Osteoblast (primary cell): ENCODE results near the gene BMPR1B. TPM values are rescaled to one million over a fixed set of nuclear protein-coding genes. Genes with fewer than 3 reads are reported as not detected.

ENCODE experiments used
- DNase-seq: peaks from one replicate; pipeline ENCODE4 v3.0.0; 2011; ENCODE audit warnings: low spot score, mixed read lengths; ENCODE audit not compliant: insufficient read length; ENCODE audit errors: missing footprints
- H2AFZ ChIP-seq: 2 replicates; pipeline ENCODE4 v1.6.0; 2011; ENCODE audit warnings: mild to moderate bottlenecking, low read length
- H3K27ac ChIP-seq: 2 replicates; pipeline ENCODE4 v1.5.1; 2011; ENCODE audit warnings: mild to moderate bottlenecking, low read depth, low read length, moderate library complexity
- H3K27me3 ChIP-seq: 2 replicates; pipeline ENCODE4 v1.6.0; 2012; ENCODE audit warnings: mild to moderate bottlenecking, control low read depth, inconsistent platforms, low read length, moderate library complexity; ENCODE audit not compliant: insufficient read depth
- H3K36me3 ChIP-seq: 2 replicates; pipeline ENCODE4 v1.5.1; 2011; ENCODE audit warnings: mild to moderate bottlenecking, low read length, control low read depth, moderate library complexity; ENCODE audit not compliant: insufficient read depth
- H3K4me1 ChIP-seq: 2 replicates; pipeline ENCODE4 v1.5.1; 2011; ENCODE audit warnings: mild to moderate bottlenecking, low read length, control low read depth, moderate library complexity; ENCODE audit not compliant: insufficient read depth
- H3K4me2 ChIP-seq: 2 replicates; pipeline ENCODE4 v1.6.0; 2011; ENCODE audit warnings: mild to moderate bottlenecking, low read length; ENCODE audit not compliant: insufficient read depth
- H3K4me3 ChIP-seq: fragments of 200-600 bp; sonication (generic); 3 replicates; pipeline ENCODE4 v1.5.1; 2012; ENCODE audit warnings: mild to moderate bottlenecking, low read length, inconsistent platforms; ENCODE audit not compliant: insufficient read depth
- H3K79me2 ChIP-seq: 2 replicates; pipeline ENCODE4 v1.6.0; 2012; ENCODE audit warnings: mild to moderate bottlenecking, low read length, control low read depth, inconsistent platforms; ENCODE audit not compliant: insufficient read depth
- H3K9me3 ChIP-seq: 2 replicates; pipeline ENCODE4 v1.5.1; 2011; ENCODE audit warnings: low read depth, low read length, control low read depth
- H4K20me1 ChIP-seq: 2 replicates; pipeline ENCODE4 v1.6.0; 2012; ENCODE audit warnings: mild to moderate bottlenecking, low read length, control low read depth; ENCODE audit not compliant: insufficient read depth
- CTCF ChIP-seq: IDR thresholded peaks from 2 replicates; pipeline ENCODE4 v1.5.1; 2011; ENCODE audit warnings: mild to moderate bottlenecking, low read depth, low read length, moderate library complexity; ENCODE audit errors: extremely low read depth
- total RNA-seq: library from RNA; depleted of rRNA; stranded (reverse); fragments of >200 nt; gene quantifications from 2 replicates; pipeline ENCODE4 v1.2.3, GENCODE V29; 2012

BMPR1B gene
- total RNA-seq, 1 donor, result 2.5 TPM

GRCh38 chr4:95017305-95018064 lies 259.7 kb downstream of the BMPR1B start:
- Histone ChIP-seq H3K4me1 (no peaks in the 10 kb centered on the region), H3K36me3 (no peaks in the 10 kb centered on the region), H4K20me1 (no peaks in the 10 kb centered on the region), H3K79me2 (no peaks in the 10 kb centered on the region), H2AFZ (no peak overlapping the region), H3K4me2 (no peak overlapping the region), H3K27me3 (no peaks in the 10 kb centered on the region), H3K27ac (no peak overlapping the region), H3K9me3 (no peaks in the 10 kb centered on the region), H3K4me3 (no peak overlapping the region)
- TF ChIP-seq CTCF, result no peak
- no peak for DNase-seq

- Histone ChIP-seq H3K4me3 (no peak overlapping the region), H3K27me3 (no peaks in the 10 kb centered on the region), H3K9me3 (no peaks in the 10 kb centered on the region), H3K27ac (no peak overlapping the region), H3K4me2 (no peak overlapping the region), H4K20me1 (no peaks in the 10 kb centered on the region), H3K36me3 (no peaks in the 10 kb centered on the region), H2AFZ (peak overlapping the region; percentile 13), H3K4me1 (no peaks in the 10 kb centered on the region), H3K79me2 (no peaks in the 10 kb centered on the region)
- no peak for TF ChIP-seq CTCF
- DNase-seq, result no peak
Measured at GRCh38 chr4:95018785-95019184, 261.0 kb downstream of the BMPR1B start.

GRCh38 chr4:95020521-95020920 lies 262.8 kb downstream of the BMPR1B start:
- Histone ChIP-seq H2AFZ (no peak overlapping the region), H3K36me3 (no peaks in the 10 kb centered on the region), H3K4me1 (no peaks in the 10 kb centered on the region), H3K4me3 (no peak overlapping the region), H3K4me2 (no peak overlapping the region), H3K9me3 (no peaks in the 10 kb centered on the region), H3K79me2 (no peaks in the 10 kb centered on the region), H3K27me3 (no peaks in the 10 kb centered on the region), H3K27ac (no peak overlapping the region), H4K20me1 (no peaks in the 10 kb centered on the region)
- TF ChIP-seq CTCF, result no peak
- no peak for DNase-seq

- H3K9me3 ChIP-seq, result no peaks in the 10 kb centered on the region
- H3K36me3 ChIP-seq, result no peaks in the 10 kb centered on the region
- H4K20me1 ChIP-seq, result no peaks in the 10 kb centered on the region
- no peak overlapping the region for H3K4me3 ChIP-seq
- H3K79me2 ChIP-seq, result no peaks in the 10 kb centered on the region
- no peaks in the 10 kb centered on the region for H3K27me3 ChIP-seq
- no peak overlapping the region for H3K27ac ChIP-seq
- H2AFZ ChIP-seq, result no peak overlapping the region
- H3K4me1 ChIP-seq, result no peaks in the 10 kb centered on the region
- TF ChIP-seq CTCF, result no peak
- no peak for DNase-seq
- no peak overlapping the region for H3K4me2 ChIP-seq
Measured at GRCh38 chr4:95021099-95021498, 263.3 kb downstream of the BMPR1B start.
